Renal pelvis (tissue), 4 donors: ENCODE measurements around the gene MSL1. TPM values are rescaled to one million over a fixed set of nuclear protein-coding genes. Genes with fewer than 3 reads are reported as not detected.
A peak's percentile ranks its signal among the peaks of the same experiment; 100 is the strongest.

Experiments
- DNase-seq: peaks from one replicate; pipeline ENCODE4 v3.0.0-alpha.2; 2013
- polyA plus RNA-seq, 3 donors: library from polyadenylated mRNA; unstranded; fragments of 120-200 nt; gene quantifications; one replicate each; pipeline ENCODE4 v1.2.1, GENCODE V29; 2013; ENCODE audit not compliant: insufficient read length in 3 of 3

MSL1 gene
- polyA plus RNA-seq, 3 donors = 136 to 182 (median 159) TPM

GRCh38 chr17:40173091-40173777 is 51.5 kb downstream of the MSL1 start:
- no peak for DNase-seq

GRCh38 chr17:40173778-40174135 is 52.0 kb downstream of the MSL1 start:
- no peak for DNase-seq

GRCh38 chr17:40174514-40174913 is 52.7 kb downstream of the MSL1 start:
- no peak for DNase-seq

- DNase-seq = no peak
Observed at GRCh38 chr17:40175928-40176753, 54.4 kb downstream of the MSL1 start.

- DNase-seq = no peak
Observed at GRCh38 chr17:40176754-40177110, 55.0 kb downstream of the MSL1 start.

- DNase-seq = peak; percentile 70
Observed at GRCh38 chr17:40177275-40177874, 55.6 kb downstream of the MSL1 start, which contains the start of gene RAPGEFL1. RAPGEFL1 (plus strand) TSS chr17:40177470; CDS start chr17:40177862, 392 bp downstream.

GRCh38 chr17:40178021-40178601 is 56.3 kb downstream of the MSL1 start:
- no peak for DNase-seq

- no peak for DNase-seq
Observed at GRCh38 chr17:40178660-40179059, 56.9 kb downstream of the MSL1 start.

GRCh38 chr17:40179923-40180659 is 58.3 kb downstream of the MSL1 start:
- DNase-seq = no peak

- DNase-seq = no peak
Observed at GRCh38 chr17:40180694-40181093, 58.9 kb downstream of the MSL1 start.

GRCh38 chr17:40181205-40181604 is 59.4 kb downstream of the MSL1 start:
- no peak for DNase-seq

GRCh38 chr17:40182606-40183005 is 60.8 kb downstream of the MSL1 start:
- no peak for DNase-seq

Other genes with a start within 250 kb of the MSL1 start
- gene GSDMB, start 203.3 kb upstream of the MSL1 start, polyA plus RNA-seq = 10 to 100 TPM; 10.7 to 29.9 (median 21.1) TPM
- 100 to 1,000 TPM in 1 of 3 donors, 10 to 100 TPM in 2; 94.8 to 106 (median 96.6) TPM for gene ORMDL3, start 194.4 kb upstream of the MSL1 start, polyA plus RNA-seq
- gene LRRC3C, start 194.2 kb upstream of the MSL1 start, polyA plus RNA-seq = not detected
- gene GSDMA, start 159.0 kb upstream of the MSL1 start, polyA plus RNA-seq = 1 to 10 TPM; 2.6 to 3.9 (median 2.7) TPM
- 100 to 1,000 TPM; 112 to 125 (median 121) TPM for gene PSMD3, start 141.2 kb upstream of the MSL1 start, polyA plus RNA-seq
- not detected for gene CSF3, start 106.5 kb upstream of the MSL1 start, polyA plus RNA-seq
- 100 to 1,000 TPM; 104 to 132 (median 124) TPM for gene MED24, start 67.6 kb upstream of the MSL1 start, polyA plus RNA-seq
- gene THRA, start 59.0 kb upstream of the MSL1 start, polyA plus RNA-seq = 10 to 100 TPM; 52.0 to 58.3 (median 55.5) TPM
- 1 to 10 TPM; 4.0 to 4.2 (median 4.1) TPM for gene NR1D1, start 21.4 kb upstream of the MSL1 start, polyA plus RNA-seq
- 100 to 1,000 TPM in 2 of 3 donors, 10 to 100 TPM in 1; 87.2 to 115 (median 112) TPM for gene CASC3, start 18.6 kb downstream of the MSL1 start, polyA plus RNA-seq
- gene RAPGEFL1, start 55.5 kb downstream of the MSL1 start, polyA plus RNA-seq = 10 to 100 TPM in 2 of 3 donors, 1 to 10 TPM in 1; 8.1 to 16.2 (median 12.8) TPM
- 10 to 100 TPM; 25.9 to 35.6 (median 34.1) TPM for gene WIPF2, start 97.3 kb downstream of the MSL1 start, polyA plus RNA-seq
- gene CDC6, start 165.9 kb downstream of the MSL1 start, polyA plus RNA-seq = 10 to 100 TPM; 23.1 to 27.2 (median 24.2) TPM
- gene RARA, start 187.2 kb downstream of the MSL1 start, polyA plus RNA-seq = 10 to 100 TPM; 37.7 to 41.5 (median 40.2) TPM
- gene GJD3, start 242.8 kb downstream of the MSL1 start, polyA plus RNA-seq = under 1 TPM in 1 of 3 donors, not detected in 2; 0.34 TPM